Muscle of arm (tissue), 12 donors: Measurements from ENCODE around the gene CA10. TPM values are rescaled to one million over a fixed set of nuclear protein-coding genes. Genes with fewer than 3 reads are reported as not detected.

Experiments used
- DNase-seq: peaks from one replicate; pipeline ENCODE4 v3.0.0-alpha.2; 2013
- polyA plus RNA-seq, 12 donors: library from polyadenylated mRNA; unstranded; fragments of 120-200 nt; gene quantifications; one replicate each; pipeline ENCODE4 v1.2.1, GENCODE V29; 2013; ENCODE audit not compliant: insufficient read length in 12 of 12

Gene CA10
- polyA plus RNA-seq, 12 donors: 2.4 to 9.5 (median 6.5) TPM; not detected in 2

DNA sequence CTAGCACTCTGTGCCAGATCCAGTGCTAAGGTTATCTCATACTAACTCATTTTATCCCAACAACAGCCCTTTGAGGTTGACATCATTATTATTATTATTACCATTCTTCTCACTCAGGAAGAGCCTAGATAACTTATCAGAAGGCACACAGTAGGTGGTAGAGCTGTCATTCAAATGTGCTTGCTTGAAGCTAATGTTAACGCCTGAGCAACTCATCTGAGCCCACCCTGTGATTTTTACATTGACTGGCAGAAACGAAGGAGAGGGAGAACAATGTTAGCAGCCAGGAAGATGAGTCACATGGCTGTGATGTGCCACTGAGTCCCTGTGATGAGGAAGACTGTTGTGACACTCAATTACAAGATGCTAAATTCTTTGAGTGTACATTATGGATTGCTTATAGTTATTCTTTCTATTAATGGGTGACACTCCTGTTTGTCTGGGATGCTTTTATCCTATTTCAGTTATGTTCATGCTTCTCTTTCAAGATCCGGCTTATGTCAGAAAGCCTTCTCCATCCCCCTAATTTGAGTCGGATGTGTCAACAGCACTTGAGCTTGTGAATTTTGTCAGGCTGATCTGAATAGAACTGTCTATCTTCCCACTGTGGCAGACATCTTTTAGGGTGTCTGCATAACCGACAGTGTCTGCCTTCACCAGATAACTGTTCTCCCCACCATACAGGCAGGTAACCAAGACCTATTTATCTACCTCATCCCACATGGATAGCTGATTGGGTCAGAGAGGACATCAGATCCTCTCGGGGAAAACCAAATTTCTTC lies 426.4 kb downstream of the CA10 start:
- DNase-seq: no peak

DNA sequence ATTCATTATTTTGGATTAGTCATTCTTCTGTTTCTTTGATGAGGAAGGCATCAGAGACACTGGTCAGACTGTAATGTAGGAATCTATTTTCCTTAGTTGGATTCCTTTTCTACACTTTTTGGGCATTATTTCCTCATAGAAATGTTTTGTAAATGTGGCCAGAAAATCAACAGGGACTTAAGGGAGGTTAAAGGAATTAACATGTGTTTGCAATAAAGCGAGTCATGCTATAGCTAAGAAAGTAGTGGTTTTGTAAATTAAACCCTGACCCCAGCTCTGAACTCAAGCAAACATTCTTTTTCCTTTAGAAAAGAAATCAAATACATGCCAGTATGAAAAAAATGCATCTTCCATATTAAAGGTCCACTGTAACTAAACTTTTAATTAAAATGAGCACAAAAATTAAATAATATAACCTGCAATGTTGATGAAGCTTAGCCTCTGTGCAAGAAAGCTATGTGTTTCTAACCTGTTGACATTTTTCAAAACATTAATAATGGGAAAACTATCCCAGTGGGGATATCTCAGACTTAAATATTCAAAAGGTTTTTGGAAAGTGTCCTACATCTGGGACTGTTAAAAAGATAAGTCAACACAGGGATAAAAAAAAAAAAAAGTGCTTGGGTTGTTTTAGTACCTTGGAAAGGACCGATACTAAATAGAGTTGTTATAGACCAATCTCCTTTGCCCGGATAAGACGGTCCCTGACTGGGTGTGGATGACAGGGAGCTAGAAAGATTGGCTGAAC lies 428.0 kb downstream of the CA10 start:
- peak; percentile 64 for DNase-seq

DNA sequence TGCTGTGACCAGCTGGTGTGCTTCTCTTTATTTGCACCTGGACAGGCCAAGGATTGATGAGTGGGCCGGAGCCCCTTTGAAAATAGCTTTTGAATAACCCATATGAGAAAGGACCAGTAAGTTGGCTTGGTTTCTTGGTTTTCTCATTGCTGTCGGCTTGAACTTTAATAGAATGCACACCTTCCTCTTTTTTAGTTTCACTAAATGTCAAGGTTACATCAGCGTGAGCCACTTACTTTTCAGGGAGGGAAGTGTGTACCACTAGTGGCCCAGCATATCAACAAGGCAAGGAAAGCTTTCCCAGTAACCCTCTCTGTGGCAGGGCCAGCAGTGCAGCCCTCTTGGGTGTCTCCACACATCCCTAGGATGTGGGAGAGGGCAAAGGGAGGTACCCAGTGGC lies 433.3 kb downstream of the CA10 start:
- no peak for DNase-seq

DNA sequence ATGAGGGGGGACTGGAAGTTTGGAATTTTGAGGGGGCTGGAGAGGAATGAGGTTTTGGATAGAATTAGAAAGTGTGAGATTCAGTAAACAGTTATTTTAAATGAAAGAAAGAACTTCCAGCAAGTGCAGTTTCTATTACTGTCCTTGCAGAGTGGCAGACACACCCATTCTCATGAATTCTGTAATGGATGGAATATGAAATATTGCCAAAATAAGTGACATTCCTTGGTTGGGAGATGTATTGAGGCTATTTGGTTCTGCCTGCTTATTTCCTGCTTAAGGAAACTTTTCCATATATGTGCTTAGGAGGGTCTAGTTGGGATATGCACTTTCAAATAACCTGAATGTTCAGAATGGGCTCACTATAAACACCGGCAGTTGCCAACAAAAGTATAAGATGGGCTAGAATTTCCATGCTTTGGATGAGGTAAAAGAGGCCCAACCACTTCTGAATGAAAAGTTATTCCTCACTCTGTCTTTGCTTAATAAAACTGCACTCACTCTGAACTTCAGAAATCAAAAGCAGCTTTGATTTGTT lies 434.4 kb downstream of the CA10 start:
- no peak for DNase-seq

DNA sequence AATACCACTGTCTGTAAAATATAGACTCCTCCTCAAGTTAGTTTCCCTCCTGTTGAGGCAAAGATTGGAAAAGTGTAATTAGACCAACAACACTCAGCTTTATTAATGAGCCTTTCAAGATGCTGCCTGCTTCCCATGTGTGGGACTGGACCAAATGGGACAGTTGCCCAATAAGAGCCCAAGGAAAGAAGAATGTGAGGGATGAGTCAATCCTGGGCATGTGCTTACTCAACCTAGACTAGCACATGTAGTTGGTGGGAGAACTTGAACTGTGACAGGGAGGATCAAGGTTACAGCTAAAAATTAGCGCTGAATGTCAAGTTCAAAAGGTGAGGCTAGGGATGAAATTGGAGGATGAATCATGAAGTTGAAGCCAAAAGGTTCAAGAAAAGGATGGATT lies 435.5 kb downstream of the CA10 start:
- no peak for DNase-seq

DNA sequence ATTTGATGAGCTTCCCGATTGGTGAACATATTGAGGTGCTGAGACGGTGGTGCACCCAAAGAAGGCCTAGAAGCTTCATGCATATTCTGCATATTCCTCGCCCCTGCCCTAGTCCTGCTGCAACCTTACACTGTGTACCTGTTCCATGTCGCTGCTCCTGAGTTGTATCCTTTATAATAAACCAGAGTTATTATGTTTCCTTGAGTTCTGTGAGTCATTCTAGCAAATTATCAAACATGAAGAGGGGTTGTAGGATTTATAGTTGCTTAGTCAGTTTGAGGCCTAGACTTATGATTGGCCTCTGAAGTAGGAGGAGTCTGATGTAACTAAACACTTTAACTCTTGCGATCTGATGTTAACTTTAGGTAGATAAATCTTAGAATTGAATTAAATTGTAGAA lies 436.8 kb downstream of the CA10 start:
- DNase-seq: no peak

DNA sequence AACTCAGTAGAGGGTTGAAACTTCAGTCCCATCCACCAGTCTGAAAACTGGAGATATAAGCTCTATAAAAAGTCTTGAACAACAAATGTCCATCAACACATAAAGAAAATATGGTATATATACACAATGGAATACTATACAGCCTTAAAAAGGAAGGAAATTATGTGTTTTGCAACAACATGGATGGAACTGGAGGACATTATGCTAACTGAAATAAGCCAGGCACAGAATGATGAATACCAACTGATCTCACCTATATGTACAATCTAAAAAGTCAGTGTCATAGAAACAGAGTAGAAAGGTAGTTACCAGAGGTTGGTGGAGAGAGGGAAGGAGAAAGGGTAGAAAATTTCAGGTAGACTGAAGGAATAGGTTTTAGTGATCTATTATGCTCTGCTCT lies 438.1 kb downstream of the CA10 start:
- no peak for DNase-seq

DNA sequence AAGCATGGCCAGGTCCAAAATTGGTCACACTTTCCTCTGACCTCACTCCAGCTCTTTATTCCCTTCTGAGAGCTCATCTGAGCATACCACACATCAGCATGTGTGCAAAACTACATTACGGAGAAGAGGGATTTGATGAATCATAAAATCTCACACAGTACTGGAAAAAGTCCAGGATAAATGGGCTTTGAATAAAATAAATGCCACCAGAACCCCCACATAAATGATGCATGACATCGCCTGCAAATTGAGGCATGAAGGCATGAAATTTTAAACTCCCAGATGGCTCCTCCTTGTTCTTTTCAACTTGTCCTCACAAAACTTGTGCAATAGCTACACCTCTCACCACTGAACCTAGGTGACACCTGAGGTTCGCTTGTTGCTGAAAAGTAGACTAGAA lies 439.5 kb downstream of the CA10 start:
- DNase-seq: no peak

DNA sequence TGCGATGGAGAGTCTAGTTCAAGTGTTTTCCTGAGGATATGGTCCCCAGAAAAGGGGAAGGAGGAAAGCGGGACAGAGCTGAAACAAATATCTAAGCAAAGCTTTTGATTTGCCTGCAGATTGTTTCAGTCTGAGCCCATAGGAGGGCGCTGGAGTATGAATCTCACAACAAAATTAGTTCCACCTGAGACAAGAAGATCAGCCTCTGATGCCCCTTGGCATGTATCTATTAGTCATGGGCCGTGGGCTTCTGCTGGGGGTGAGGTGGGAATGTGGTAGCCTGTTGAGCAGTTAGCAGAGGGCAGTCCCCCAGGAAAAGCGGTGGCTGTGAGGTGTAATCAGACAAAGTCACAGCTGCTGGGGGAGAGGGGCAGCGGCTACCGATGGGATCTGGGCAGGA lies 446.9 kb downstream of the CA10 start:
- DNase-seq: no peak

DNA sequence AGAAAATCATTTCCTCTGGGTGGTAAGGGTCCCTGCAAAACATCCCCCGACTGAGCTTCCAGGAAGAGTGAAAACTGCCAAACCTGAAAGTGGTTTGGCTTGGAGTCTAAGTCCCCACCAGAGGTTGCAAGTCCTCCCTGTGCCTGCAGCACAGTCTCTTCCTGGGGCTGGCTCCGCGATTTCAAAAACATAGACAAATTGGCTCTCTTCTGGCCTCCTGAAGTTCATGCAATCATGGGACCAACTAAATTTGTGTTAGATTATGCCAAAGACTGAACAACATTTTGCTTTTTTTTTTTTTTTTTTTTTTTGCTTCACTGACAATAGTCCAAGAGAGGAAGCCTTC lies 447.9 kb downstream of the CA10 start:
- no peak for DNase-seq

DNA sequence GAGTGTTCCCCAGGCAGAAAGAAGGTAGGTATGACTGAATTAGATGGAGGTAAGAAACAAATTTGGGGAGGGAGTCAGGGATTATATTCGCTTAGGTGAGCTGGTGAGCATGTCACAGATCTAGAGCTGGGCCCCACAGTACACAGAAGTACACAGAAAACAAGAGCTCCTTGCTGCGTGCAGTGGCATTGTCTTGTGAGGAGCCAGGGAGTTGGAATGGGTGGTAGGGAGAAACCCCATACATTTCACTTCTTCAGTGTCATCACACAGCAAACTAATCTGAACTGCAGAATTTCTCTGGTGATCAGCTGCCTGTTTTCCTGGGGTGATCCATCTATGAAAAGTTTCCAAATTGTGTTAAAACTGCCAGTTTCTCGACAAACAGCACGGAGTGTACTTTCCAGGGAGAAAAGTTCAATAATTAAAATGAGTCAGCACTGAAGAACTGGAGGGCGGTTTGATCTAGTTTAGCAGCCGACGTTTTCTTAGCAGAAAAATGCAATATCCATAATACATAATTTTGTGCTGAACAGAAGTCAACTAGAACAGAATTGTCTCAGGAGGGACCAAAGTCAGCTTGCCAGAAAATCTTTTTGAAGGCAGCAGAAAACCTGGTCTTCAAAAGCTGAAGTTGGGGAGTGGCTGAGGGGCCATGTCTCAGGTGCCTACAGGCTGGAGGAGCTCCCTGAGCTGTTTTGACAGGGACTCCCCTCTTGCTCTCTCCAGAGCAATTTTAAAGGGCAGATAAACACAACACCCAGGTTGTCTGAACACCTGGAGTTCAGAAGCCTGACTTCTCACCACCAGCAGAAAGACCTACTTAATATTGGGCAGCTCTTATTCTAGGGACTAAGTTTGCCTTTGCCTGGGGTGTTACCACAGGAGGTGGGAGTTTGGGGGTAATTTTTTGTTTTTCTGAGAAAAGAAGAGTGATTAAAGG lies 448.6 kb downstream of the CA10 start:
- DNase-seq: peak; percentile 57

DNA sequence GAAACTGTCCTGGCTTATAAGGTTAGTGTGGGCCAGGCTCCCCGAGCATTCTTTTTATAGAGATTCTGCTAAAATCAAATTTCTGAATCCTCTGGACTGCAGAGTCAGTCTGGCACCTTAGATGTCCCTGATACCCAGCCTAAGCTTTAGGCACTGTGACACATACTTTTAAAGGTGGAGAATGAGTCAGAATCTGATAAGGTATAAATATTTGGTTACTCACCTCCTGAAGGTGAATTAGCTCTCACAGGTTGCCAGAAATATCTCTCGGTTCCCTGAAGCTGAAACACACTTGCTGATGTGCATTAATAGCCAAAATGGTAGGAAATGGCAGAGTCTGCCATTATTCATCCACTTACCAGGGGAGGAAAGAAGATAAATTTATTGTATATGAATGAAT lies 451.3 kb downstream of the CA10 start:
- DNase-seq: no peak

DNA sequence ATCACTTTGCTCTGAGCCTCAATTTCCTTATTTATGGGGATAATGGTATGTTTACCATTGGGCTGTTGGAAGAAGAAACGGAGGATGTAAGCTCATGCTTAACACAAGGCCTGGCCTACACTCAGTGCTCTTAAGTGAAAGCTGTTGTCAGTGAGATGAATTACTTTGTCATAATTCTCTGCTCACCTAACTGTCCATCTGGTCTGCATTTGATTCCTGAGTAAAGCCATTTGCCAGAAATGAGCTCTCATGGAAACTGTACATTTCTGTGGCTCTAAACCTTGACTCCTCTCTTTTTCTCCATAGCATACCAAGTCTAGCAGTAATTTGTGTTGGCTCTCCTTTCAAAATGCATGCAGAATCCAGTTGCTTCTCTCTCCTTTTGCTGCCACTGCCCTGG lies 452.4 kb downstream of the CA10 start:
- DNase-seq: no peak

DNA sequence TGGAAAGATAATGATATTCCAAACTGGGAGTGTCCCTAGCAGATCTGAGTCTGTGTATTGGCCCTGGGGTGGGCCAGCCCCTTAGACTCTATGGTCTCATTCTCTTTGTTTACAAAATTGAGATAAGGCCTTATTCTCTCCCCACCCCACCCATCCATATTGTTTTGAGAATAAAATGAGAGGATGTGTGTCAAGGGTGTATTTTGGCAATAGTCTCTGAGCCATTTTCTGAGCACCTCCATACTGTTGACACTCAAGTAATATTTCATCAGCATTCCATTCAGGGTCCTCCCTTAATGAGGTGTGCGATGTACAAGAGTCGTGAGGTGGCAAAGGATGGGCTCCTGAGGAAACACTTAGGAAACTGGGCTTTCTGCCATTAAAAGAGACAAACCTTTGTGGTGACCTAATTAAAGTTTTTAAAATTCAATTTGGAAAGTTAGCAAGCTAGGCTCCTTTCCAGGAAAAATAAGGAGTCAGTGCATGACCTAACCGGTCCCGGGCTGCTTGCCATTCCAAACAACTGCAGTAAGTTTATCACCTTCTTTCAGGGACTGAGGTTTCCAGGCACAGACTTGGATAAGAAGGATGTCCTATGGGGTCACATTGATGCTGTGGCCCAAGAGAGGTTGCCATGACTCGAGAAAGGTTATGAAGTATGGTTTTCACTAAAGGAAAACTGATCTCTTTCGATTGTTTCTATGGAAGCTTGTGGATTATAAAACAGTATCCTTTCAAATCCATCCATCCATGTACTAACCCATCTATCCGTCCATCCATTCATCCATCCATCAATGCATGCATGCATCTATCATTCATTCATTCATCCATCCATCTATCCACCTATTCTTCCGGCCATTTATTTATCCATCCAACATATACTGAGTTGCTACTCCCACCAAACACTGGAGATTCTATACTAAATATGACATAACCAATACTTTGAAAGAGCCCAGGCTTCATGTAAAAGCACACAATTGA lies 454.9 kb downstream of the CA10 start:
- peak; percentile 76 for DNase-seq

DNA sequence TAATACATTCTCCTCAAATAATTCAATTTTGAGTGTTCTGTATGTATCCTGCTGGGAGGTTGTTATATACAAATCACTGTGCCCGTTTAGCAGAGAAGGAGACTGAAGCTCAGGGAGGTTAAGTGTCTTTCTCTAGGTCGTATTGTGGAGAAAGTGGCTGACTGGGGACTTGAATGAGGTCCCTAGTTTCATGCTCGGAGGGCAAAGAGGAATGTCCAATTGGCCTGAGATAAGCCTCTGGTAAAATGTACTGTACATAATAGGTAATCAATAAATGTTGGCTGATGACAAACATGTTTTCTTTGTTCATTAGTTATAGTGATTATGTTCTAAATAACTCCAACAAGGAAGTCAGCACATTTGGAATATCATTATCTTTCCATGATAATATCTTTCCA lies 455.6 kb downstream of the CA10 start:
- DNase-seq: no peak

DNA sequence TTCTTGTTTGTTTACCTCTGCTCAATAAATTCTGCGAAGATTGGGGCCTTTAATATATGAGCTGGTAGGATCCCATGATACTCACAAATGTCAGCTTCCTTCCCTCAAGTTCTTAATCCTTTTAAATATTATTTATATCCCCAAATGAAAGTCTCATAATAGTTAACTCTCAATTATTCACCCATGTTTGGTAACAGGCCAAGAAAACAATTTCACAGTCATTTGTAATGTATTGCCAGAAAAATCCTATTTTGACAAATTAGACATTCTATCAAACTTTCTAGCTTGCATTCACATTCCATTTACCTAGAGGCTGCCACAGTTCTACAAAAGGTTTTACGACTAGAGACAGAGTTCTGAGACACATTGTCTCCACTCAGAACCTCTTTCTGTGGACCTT lies 457.0 kb downstream of the CA10 start:
- DNase-seq: no peak

DNA sequence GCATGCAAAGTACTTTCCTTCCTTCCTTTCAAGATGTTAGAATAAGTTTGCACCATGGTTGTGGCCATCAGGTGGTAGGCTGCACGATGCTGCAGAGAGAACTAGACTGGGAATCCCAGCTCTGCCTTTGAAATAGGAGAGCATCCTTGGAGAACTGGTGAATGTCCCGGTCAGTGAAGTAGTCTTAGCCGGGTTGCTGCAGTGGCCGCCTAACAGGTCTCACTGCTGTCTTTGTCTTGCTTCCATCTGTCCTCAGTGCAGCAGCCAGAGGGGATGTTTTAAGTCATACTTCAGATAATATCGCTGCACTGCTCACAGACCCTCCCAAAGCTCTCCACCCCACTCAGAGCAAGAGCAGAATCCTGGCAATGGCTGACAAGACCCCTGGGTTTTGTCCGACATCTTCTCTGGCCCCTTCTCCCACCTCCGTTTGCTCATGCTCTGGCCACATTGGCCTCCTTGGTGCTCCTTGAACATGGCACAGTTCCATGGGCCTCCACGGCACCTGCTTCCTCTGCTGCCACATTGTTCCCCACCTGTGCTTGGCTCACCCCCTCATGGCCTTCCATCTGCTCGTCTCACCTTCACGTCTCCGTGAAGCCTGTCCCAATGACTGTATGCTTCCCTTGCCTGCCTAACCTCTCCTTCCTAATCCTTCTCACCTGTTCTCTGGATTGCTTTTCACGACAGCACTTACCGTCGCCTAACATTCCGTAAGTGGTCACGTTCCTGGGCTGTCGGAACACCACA lies 458.3 kb downstream of the CA10 start:
- no peak for DNase-seq

DNA sequence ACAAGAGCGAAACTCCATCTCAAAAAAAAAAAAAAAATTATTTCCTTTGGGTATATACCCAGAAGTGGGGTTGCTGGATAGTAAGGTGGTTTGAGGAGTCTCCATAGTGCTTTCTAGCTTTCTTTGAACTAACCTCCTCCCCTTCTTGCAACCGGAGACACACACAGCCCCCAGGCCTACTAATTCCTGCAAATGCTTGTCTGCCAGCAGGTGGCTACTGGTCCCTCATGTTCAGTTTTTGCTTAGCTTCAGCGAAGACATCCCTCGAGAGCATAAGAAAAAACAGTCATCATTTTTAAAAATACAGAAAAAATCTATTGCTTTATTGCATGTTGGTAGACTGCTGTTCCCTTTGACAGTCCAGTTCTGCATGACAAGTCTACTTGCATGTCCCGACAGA lies 459.2 kb downstream of the CA10 start:
- no peak for DNase-seq

DNA sequence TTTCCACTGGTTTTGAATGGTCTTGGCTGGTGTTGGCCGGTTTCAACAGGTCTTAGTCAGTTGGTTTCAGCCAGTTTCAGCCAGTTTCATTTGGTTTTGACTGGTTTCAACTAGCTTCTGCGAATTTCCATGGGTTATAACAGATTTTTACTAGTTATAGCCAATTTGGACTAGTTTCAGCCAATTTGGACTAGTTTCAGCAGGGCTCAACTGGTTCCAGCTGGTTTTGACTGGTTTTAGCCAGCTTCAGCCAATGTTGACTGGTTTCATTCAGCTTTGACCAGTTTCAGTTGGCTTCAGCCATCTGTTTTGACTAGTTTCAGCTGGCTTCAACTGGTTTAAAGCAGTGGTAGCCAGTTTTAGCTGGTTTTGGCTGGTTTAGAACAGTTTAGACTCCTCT lies 465.6 kb downstream of the CA10 start:
- no peak for DNase-seq

DNA sequence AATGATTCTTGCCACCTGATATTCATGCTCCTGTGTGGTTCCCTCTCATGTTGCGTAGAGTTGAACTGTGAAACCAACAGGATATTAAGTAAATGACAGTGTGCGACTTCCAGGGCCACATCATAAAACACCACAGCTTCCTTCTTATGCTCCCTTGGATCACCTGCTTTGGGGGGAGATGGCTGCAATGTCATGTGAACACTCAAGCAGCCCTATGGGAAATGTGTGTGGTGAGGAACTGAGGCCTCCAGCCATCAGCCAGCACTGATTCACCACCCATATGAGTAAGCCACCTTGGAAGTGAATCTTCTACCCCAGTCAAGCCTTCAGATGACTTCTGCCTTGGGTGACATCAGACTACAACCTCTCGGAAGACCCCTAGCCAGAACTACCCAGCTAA lies 470.6 kb downstream of the CA10 start:
- no peak for DNase-seq
